Common myeloid progenitor, CD34-positive (primary cell): ENCODE results near the gene PAGE5. TPM values are rescaled to one million over a fixed set of nuclear protein-coding genes. Genes with fewer than 3 reads are reported as not detected.

Experiments
- CTCF ChIA-PET: fragments of 350-600 bp; sonication (Branson Sonifier 250); formaldehyde crosslinking; loops from one replicate; lab custom pipeline; 2021; ENCODE audit warnings: antibody characterized with exemption; lab: Charles Lee
- POLR2A ChIA-PET: fragments of 350-600 bp; sonication (Branson Sonifier 250); formaldehyde crosslinking; loops from one replicate; lab custom pipeline; 2021; ENCODE audit warnings: antibody characterized with exemption; lab: Charles Lee
- DNase-seq, 3 donors: peaks; one replicate each; pipeline versions ENCODE4 v3.0.0 to v3.0.0-alpha.2; 2013
- H3K27ac ChIP-seq, 2 experiments: 1 replicate in 1 of 2; 2 replicates in 1 of 2; pipeline ENCODE4 v1.7.0; 2013; ENCODE audit warnings: inconsistent platforms in 2 of 2, low read length in 2 of 2, mild to moderate bottlenecking in 2 of 2, low read depth in 1 of 2, moderate library complexity in 1 of 2; ENCODE audit not compliant: severe bottlenecking in 2 of 2, insufficient read depth in 1 of 2, poor library complexity in 1 of 2
- H3K27me3 ChIP-seq, 5 experiments: replicated peaks in 2 of 5; 1 replicate in 3 of 5; 2 replicates in 2 of 5; pipeline versions ENCODE4 v1.6.1 to v1.7.0; 2013; ENCODE audit warnings: low read length in 4 of 5, mild to moderate bottlenecking in 2 of 5, moderate library complexity in 2 of 5, inconsistent platforms in 1 of 5; ENCODE audit not compliant: insufficient read depth in 5 of 5, control insufficient read depth in 4 of 5
- H3K36me3 ChIP-seq, 4 experiments: 1 replicate in 2 of 4; 2 replicates in 2 of 4; pipeline versions ENCODE4 v1.6.1 to v1.7.0; 2013; ENCODE audit warnings: low read length in 3 of 4, control low read depth in 1 of 4, mild to moderate bottlenecking in 1 of 4; ENCODE audit not compliant: control insufficient read depth in 4 of 4, insufficient read depth in 4 of 4
- H3K4me1 ChIP-seq, 4 experiments: 1 replicate in 3 of 4; 2 replicates in 1 of 4; pipeline versions ENCODE4 v1.6.1 to v1.7.1; 2013; ENCODE audit warnings: low read length in 3 of 4, mild to moderate bottlenecking in 3 of 4, control low read depth in 1 of 4, inconsistent platforms in 1 of 4, moderate library complexity in 1 of 4; ENCODE audit not compliant: control insufficient read depth in 4 of 4, insufficient read depth in 4 of 4; ENCODE audit errors: control extremely low read depth in 1 of 4
- H3K4me3 ChIP-seq, 7 experiments: 1 replicate in 4 of 7; 2 replicates in 3 of 7; pipeline versions ENCODE4 v1.5.1 to v1.7.0; 2013; ENCODE audit warnings: mild to moderate bottlenecking in 7 of 7, low read length in 6 of 7, moderate library complexity in 6 of 7, inconsistent platforms in 2 of 7, low read depth in 2 of 7, control low read depth in 1 of 7; ENCODE audit not compliant: insufficient read depth in 4 of 7, control insufficient read depth in 1 of 7; ENCODE audit errors: extremely low read depth in 1 of 7
- H3K9me3 ChIP-seq, 5 experiments: 1 replicate in 4 of 5; 2 replicates in 1 of 5; pipeline versions ENCODE4 v1.6.1 to v1.7.1; 2013; ENCODE audit warnings: low read length in 4 of 5, mild to moderate bottlenecking in 2 of 5, inconsistent platforms in 1 of 5, low read depth in 1 of 5, moderate library complexity in 1 of 5; ENCODE audit not compliant: control insufficient read depth in 4 of 5, insufficient read depth in 2 of 5; ENCODE audit errors: control extremely low read depth in 1 of 5
- WGBS: methylation state at CpG from one replicate; pipeline ENCODE4 v1.1.5; 2013; ENCODE audit not compliant: insufficient coverage; 5-methylcytosine and 5-hydroxymethylcytosine counted together
- polyA plus RNA-seq: library from polyadenylated mRNA; unstranded; fragments of 120-200 nt; gene quantifications from one replicate; pipeline ENCODE4 v1.2.1, GENCODE V29; 2013

PAGE5 gene
- polyA plus RNA-seq = 0.21 TPM

- WGBS = 81% methylated on average over 30 of the region's 30 CpGs
- H3K27ac ChIP-seq = no peak within 1 kb of the TSS
- CTCF ChIA-PET = no interaction called here
- POLR2A ChIA-PET = no interaction called here
- no peaks in the 10 kb centered on the region for H3K27me3 ChIP-seq
- no peak within 1 kb of the TSS for H3K4me3 ChIP-seq
- H3K4me1 ChIP-seq = no peaks in the 10 kb centered on the region
- no peaks in the 10 kb centered on the region for H3K36me3 ChIP-seq
- DNase-seq = no peak
- peaks cover 0 to 6% (median 0%) of the 10 kb centered on the region in 5 experiments for H3K9me3 ChIP-seq
Measured at GRCh38 chrX:55220119-55220794, at the start of gene PAGE5. PAGE5 (plus strand) TSS chrX:55220346; CDS start chrX:55221383, 1,037 bp downstream.

- CTCF ChIA-PET = no interaction called here
- H3K4me3 ChIP-seq = no peak overlapping the region
- peaks cover 0 to 2% (median 0%) of the 10 kb centered on the region in 5 experiments for H3K9me3 ChIP-seq
- POLR2A ChIA-PET = no interaction called here
- peaks cover 0 to 3% (median 0%) of the 10 kb centered on the region in 5 experiments for H3K27me3 ChIP-seq
- no peaks in the 10 kb centered on the region for H3K36me3 ChIP-seq
- no peaks in the 10 kb centered on the region for H3K4me1 ChIP-seq
- no peak overlapping the region for H3K27ac ChIP-seq
- no peak for DNase-seq
- WGBS = 82% methylated on average over 2 of the region's 2 CpGs
Measured at GRCh38 chrX:55187281-55187680, 32.9 kb upstream of the PAGE5 start.

GRCh38 chrX:55196688-55197087 is 23.5 kb upstream of the PAGE5 start:
- Histone ChIP-seq H3K27me3 (no peaks in the 10 kb centered on the region), H3K4me3 (no peak overlapping the region), H3K36me3 (no peaks in the 10 kb centered on the region), H3K9me3 (peaks cover 0 to 2% (median 0%) of the 10 kb centered on the region in 5 experiments), H3K27ac (no peak overlapping the region), H3K4me1 (no peaks in the 10 kb centered on the region)
- 33% methylated on average over 1 of the region's 1 CpG for WGBS
- CTCF ChIA-PET = no interaction called here
- POLR2A ChIA-PET = no interaction called here
- DNase-seq = no peak

GRCh38 chrX:55201930-55202579 is 18.1 kb upstream of the PAGE5 start:
- Histone ChIP-seq H3K36me3 (no peaks in the 10 kb centered on the region), H3K27me3 (no peaks in the 10 kb centered on the region), H3K9me3 (no peaks in the 10 kb centered on the region), H3K4me1 (no peaks in the 10 kb centered on the region), H3K27ac (no peak overlapping the region), H3K4me3 (no peak overlapping the region)
- WGBS = 29% methylated on average over 1 of the region's 3 CpGs
- DNase-seq = no peak
- ChIA-PET POLR2A (no interaction called here), CTCF (no interaction called here)

GRCh38 chrX:55206162-55206941 is 13.8 kb upstream of the PAGE5 start:
- no peaks in the 10 kb centered on the region for H3K27me3 ChIP-seq
- H3K36me3 ChIP-seq = no peaks in the 10 kb centered on the region
- WGBS = 68% methylated on average over 5 of the region's 6 CpGs
- H3K4me1 ChIP-seq = no peaks in the 10 kb centered on the region
- H3K9me3 ChIP-seq = no peaks in the 10 kb centered on the region
- POLR2A ChIA-PET = no interaction called here
- CTCF ChIA-PET = no interaction called here
- H3K27ac ChIP-seq = no peak overlapping the region
- DNase-seq = no peak
- no peak overlapping the region for H3K4me3 ChIP-seq

- ChIA-PET POLR2A (no interaction called here), CTCF (no interaction called here)
- Histone ChIP-seq H3K4me1 (no peaks in the 10 kb centered on the region), H3K27me3 (no peaks in the 10 kb centered on the region), H3K9me3 (peaks cover 0 to 2% (median 0%) of the 10 kb centered on the region in 5 experiments), H3K27ac (no peak overlapping the region), H3K36me3 (no peaks in the 10 kb centered on the region), H3K4me3 (no peak overlapping the region)
- 70% methylated on average over 11 of the region's 13 CpGs for WGBS
- no peak for DNase-seq
Measured at GRCh38 chrX:55210931-55211677, 9.0 kb upstream of the PAGE5 start.
